ENCODE measurements around the gene CYB561D2.
A peak's percentile ranks its signal among the peaks of the same experiment; 100 is the strongest.

The CYB561D2 gene

GRCh38 chr3:50354186-50354764 is 3.6 kb downstream of the CYB561D2 start:
- H3K4me1 ChIP-seq (ENCODE audit: control insufficient read depth, insufficient read depth, low read length), result peaks cover 19% of the 10 kb centered on the region
- no peaks in the 10 kb centered on the region for H3K9me3 ChIP-seq (ENCODE audit: control insufficient read depth, low read length)
- no peaks in the 10 kb centered on the region for H3K27me3 ChIP-seq (ENCODE audit: control insufficient read depth, insufficient read depth, low read length, poor library complexity, severe bottlenecking)
- WGBS, 2 experiments, result 95 to 97% methylated on average over 5 of the region's 5 CpGs
- no peak overlapping the region for H3K4me3 ChIP-seq (ENCODE audit: insufficient read depth, low read depth, low read length)
- H3K36me3 ChIP-seq (ENCODE audit: control insufficient read depth, insufficient read depth, low read length), result peaks cover 5% of the 10 kb centered on the region
- no peak overlapping the region for H3K27ac ChIP-seq (ENCODE audit: insufficient read depth, low read depth, low read length, poor library complexity, severe bottlenecking)

- peaks cover 19% of the 10 kb centered on the region for H3K4me1 ChIP-seq (ENCODE audit: control insufficient read depth, insufficient read depth, low read length)
- no peaks in the 10 kb centered on the region for H3K27me3 ChIP-seq (ENCODE audit: control insufficient read depth, insufficient read depth, low read length, poor library complexity, severe bottlenecking)
- H3K27ac ChIP-seq (ENCODE audit: insufficient read depth, low read depth, low read length, poor library complexity, severe bottlenecking), result no peak overlapping the region
- no peak overlapping the region for H3K4me3 ChIP-seq (ENCODE audit: insufficient read depth, low read depth, low read length)
- peaks cover 5% of the 10 kb centered on the region for H3K36me3 ChIP-seq (ENCODE audit: control insufficient read depth, insufficient read depth, low read length)
- WGBS, 2 experiments, result 96% methylated on average over 7 of the region's 7 CpGs
- no peaks in the 10 kb centered on the region for H3K9me3 ChIP-seq (ENCODE audit: control insufficient read depth, low read length)
Measured at GRCh38 chr3:50354850-50355249, 4.2 kb downstream of the CYB561D2 start.

GRCh38 chr3:50355829-50356552 is 5.3 kb downstream of the CYB561D2 start:
- 86 to 89% methylated on average over 5 of the region's 5 CpGs for WGBS, 2 experiments
- Histone ChIP-seq H3K36me3 (ENCODE audit: control insufficient read depth, insufficient read depth, low read length) (peaks cover 5% of the 10 kb centered on the region), H3K4me3 (ENCODE audit: insufficient read depth, low read depth, low read length) (no peak overlapping the region)

GRCh38 chr3:50356553-50356952 is 5.9 kb downstream of the CYB561D2 start:
- Histone ChIP-seq H3K4me3 (ENCODE audit: insufficient read depth, low read depth, low read length) (no peak overlapping the region), H3K27me3 (ENCODE audit: control insufficient read depth, insufficient read depth, low read length, poor library complexity, severe bottlenecking) (no peaks in the 10 kb centered on the region), H3K36me3 (ENCODE audit: control insufficient read depth, insufficient read depth, low read length) (peaks cover 5% of the 10 kb centered on the region), H3K4me1 (ENCODE audit: control insufficient read depth, insufficient read depth, low read length) (peaks cover 16% of the 10 kb centered on the region), H3K27ac (ENCODE audit: insufficient read depth, low read depth, low read length, poor library complexity, severe bottlenecking) (no peak overlapping the region), H3K9me3 (ENCODE audit: control insufficient read depth, low read length) (no peaks in the 10 kb centered on the region)
- WGBS, 2 experiments, result 91 to 93% methylated on average over 5 of the region's 5 CpGs

More at GRCh38 chr3:50355829-50356552, 5.3 kb downstream of the CYB561D2 start:
- no peaks in the 10 kb centered on the region for H3K27me3 ChIP-seq (ENCODE audit: control insufficient read depth, insufficient read depth, low read length, poor library complexity, severe bottlenecking)
- peaks cover 16% of the 10 kb centered on the region for H3K4me1 ChIP-seq (ENCODE audit: control insufficient read depth, insufficient read depth, low read length)
- no peaks in the 10 kb centered on the region for H3K9me3 ChIP-seq (ENCODE audit: control insufficient read depth, low read length)
- no peak overlapping the region for H3K27ac ChIP-seq (ENCODE audit: insufficient read depth, low read depth, low read length, poor library complexity, severe bottlenecking)

- Histone ChIP-seq H3K9me3 (ENCODE audit: control insufficient read depth, low read length) (no peaks in the 10 kb centered on the region), H3K4me3 (ENCODE audit: insufficient read depth, low read depth, low read length) (peak overlapping the region; percentile 72), H3K27me3 (ENCODE audit: control insufficient read depth, insufficient read depth, low read length, poor library complexity, severe bottlenecking) (no peaks in the 10 kb centered on the region), H3K36me3 (ENCODE audit: control insufficient read depth, insufficient read depth, low read length) (peaks cover 5% of the 10 kb centered on the region), H3K27ac (ENCODE audit: insufficient read depth, low read depth, low read length, poor library complexity, severe bottlenecking) (no peak overlapping the region), H3K4me1 (ENCODE audit: control insufficient read depth, insufficient read depth, low read length) (peaks cover 16% of the 10 kb centered on the region)
- WGBS, 2 experiments, result 92 to 94% methylated on average over 1 of the region's 1 CpG
Measured at GRCh38 chr3:50357481-50357880, 6.8 kb downstream of the CYB561D2 start.

- 86 to 89% methylated on average over 24 of the region's 24 CpGs for WGBS, 2 experiments
- no peak overlapping the region for H3K27ac ChIP-seq (ENCODE audit: insufficient read depth, low read depth, low read length, poor library complexity, severe bottlenecking)
Measured at GRCh38 chr3:50358355-50358910, 7.8 kb downstream of the CYB561D2 start.

GRCh38 chr3:50358911-50359759 is 8.5 kb downstream of the CYB561D2 start, which contains the start of gene TMEM115:
Gene TMEM115, minus strand, starts transcription at chr3:50359521. Its CDS starts 458 bp downstream, at chr3:50359063.
- WGBS, 2 experiments, result 7 to 8% methylated on average over 64 of the region's 64 CpGs
- H3K36me3 ChIP-seq (ENCODE audit: control insufficient read depth, insufficient read depth, low read length), result peaks cover 5% of the 10 kb centered on the region
- H3K27ac ChIP-seq (ENCODE audit: insufficient read depth, low read depth, low read length, poor library complexity, severe bottlenecking), result no peak within 1 kb of the TSS
- H3K27me3 ChIP-seq (ENCODE audit: control insufficient read depth, insufficient read depth, low read length, poor library complexity, severe bottlenecking), result peaks cover 6% of the 10 kb centered on the region
- H3K4me1 ChIP-seq (ENCODE audit: control insufficient read depth, insufficient read depth, low read length), result peaks cover 17% of the 10 kb centered on the region
- H3K9me3 ChIP-seq (ENCODE audit: control insufficient read depth, low read length), result no peaks in the 10 kb centered on the region
- H3K4me3 ChIP-seq (ENCODE audit: insufficient read depth, low read depth, low read length), result peak within 1 kb of the TSS; percentile 72

More at GRCh38 chr3:50358355-50358910, 7.8 kb downstream of the CYB561D2 start:
- Histone ChIP-seq H3K4me3 (ENCODE audit: insufficient read depth, low read depth, low read length) (peak overlapping the region; percentile 72), H3K9me3 (ENCODE audit: control insufficient read depth, low read length) (no peaks in the 10 kb centered on the region), H3K4me1 (ENCODE audit: control insufficient read depth, insufficient read depth, low read length) (peaks cover 16% of the 10 kb centered on the region), H3K27me3 (ENCODE audit: control insufficient read depth, insufficient read depth, low read length, poor library complexity, severe bottlenecking) (no peaks in the 10 kb centered on the region), H3K36me3 (ENCODE audit: control insufficient read depth, insufficient read depth, low read length) (peaks cover 5% of the 10 kb centered on the region)

- WGBS, 2 experiments, result 31 to 33% methylated on average over 8 of the region's 8 CpGs
- H3K27ac ChIP-seq (ENCODE audit: insufficient read depth, low read depth, low read length, poor library complexity, severe bottlenecking), result no peak overlapping the region
- H3K4me1 ChIP-seq (ENCODE audit: control insufficient read depth, insufficient read depth, low read length), result peaks cover 19% of the 10 kb centered on the region
- peaks cover 5% of the 10 kb centered on the region for H3K36me3 ChIP-seq (ENCODE audit: control insufficient read depth, insufficient read depth, low read length)
- peaks cover 12% of the 10 kb centered on the region for H3K27me3 ChIP-seq (ENCODE audit: control insufficient read depth, insufficient read depth, low read length, poor library complexity, severe bottlenecking)
- no peaks in the 10 kb centered on the region for H3K9me3 ChIP-seq (ENCODE audit: control insufficient read depth, low read length)
- H3K4me3 ChIP-seq (ENCODE audit: insufficient read depth, low read depth, low read length), result peak overlapping the region; percentile 7
Measured at GRCh38 chr3:50359760-50360110, 9.1 kb downstream of the CYB561D2 start.

GRCh38 chr3:50364573-50365079 is 14.0 kb downstream of the CYB561D2 start:
- peaks cover 10% of the 10 kb centered on the region for H3K4me1 ChIP-seq (ENCODE audit: control insufficient read depth, insufficient read depth, low read length)
- H3K9me3 ChIP-seq (ENCODE audit: control insufficient read depth, low read length), result no peaks in the 10 kb centered on the region
- H3K36me3 ChIP-seq (ENCODE audit: control insufficient read depth, insufficient read depth, low read length), result no peaks in the 10 kb centered on the region
- H3K27ac ChIP-seq (ENCODE audit: insufficient read depth, low read depth, low read length, poor library complexity, severe bottlenecking), result no peak overlapping the region
- H3K27me3 ChIP-seq (ENCODE audit: control insufficient read depth, insufficient read depth, low read length, poor library complexity, severe bottlenecking), result peaks cover 26% of the 10 kb centered on the region
- WGBS, 2 experiments, result 13% methylated on average over 48 of the region's 48 CpGs
- H3K4me3 ChIP-seq (ENCODE audit: insufficient read depth, low read depth, low read length), result peak overlapping the region; percentile 43
